RWPE2 (cell line): ENCODE results near the gene TRIM37.
"Not testable (repeated sequence)": the region's sequence is repeated elsewhere in the genome, so short reads cannot be mapped to it uniquely, and the experiment has no call there.

Experiments
- ATAC-seq: fragments of 200-7000 bp; cut with Tn5 transposase; 3 replicates; pipeline ENCODE4 v1.9.1; 2021; ENCODE audit warnings: low read depth
- DNase-seq: peaks from one replicate; pipeline ENCODE4 v3.0.0-alpha.2; 2020; ENCODE audit warnings: low spot score
- H3K27ac ChIP-seq: fragments of 450-650 bp; 2 replicates; pipeline ENCODE4 v1.5.1; 2017; ENCODE audit warnings: mild to moderate bottlenecking; ENCODE audit not compliant: poor library complexity, severe bottlenecking
- H3K27me3 ChIP-seq: fragments of 250-450 bp; sonication (Bioruptor Pico); 2 replicates; pipeline ENCODE4 v1.5.1; 2021; ENCODE audit warnings: mild to moderate bottlenecking, moderate library complexity; ENCODE audit not compliant: insufficient read depth, poor library complexity, severe bottlenecking
- H3K36me3 ChIP-seq: fragments of 250-450 bp; sonication (Bioruptor Pico); 2 replicates; pipeline ENCODE4 v1.5.1; 2020; ENCODE audit warnings: low read depth, mild to moderate bottlenecking, moderate library complexity
- H3K4me1 ChIP-seq: fragments of 250-450 bp; sonication (Bioruptor Pico); 2 replicates; pipeline ENCODE4 v1.5.1; 2021; ENCODE audit warnings: mild to moderate bottlenecking, moderate library complexity; ENCODE audit not compliant: insufficient read depth, poor library complexity, severe bottlenecking
- H3K4me3 ChIP-seq: fragments of 250-450 bp; sonication (Bioruptor Pico); 2 replicates; pipeline ENCODE4 v1.5.1; 2021; ENCODE audit warnings: mild to moderate bottlenecking, moderate library complexity; ENCODE audit not compliant: severe bottlenecking
- H3K9me3 ChIP-seq: fragments of 250-450 bp; sonication (Bioruptor Pico); 2 replicates; pipeline ENCODE4 v1.5.1; 2021; ENCODE audit warnings: mild to moderate bottlenecking, moderate library complexity; ENCODE audit not compliant: severe bottlenecking
- TF ChIP-seq, protein P1 (sequence below): fragments of 450-650 bp; IDR thresholded peaks from one replicate; pipeline ENCODE4 v1.5.1; 2017; ENCODE audit warnings: mild to moderate bottlenecking, moderate library complexity; ENCODE audit not compliant: poor library complexity, severe bottlenecking

TRIM37 gene

DNA sequence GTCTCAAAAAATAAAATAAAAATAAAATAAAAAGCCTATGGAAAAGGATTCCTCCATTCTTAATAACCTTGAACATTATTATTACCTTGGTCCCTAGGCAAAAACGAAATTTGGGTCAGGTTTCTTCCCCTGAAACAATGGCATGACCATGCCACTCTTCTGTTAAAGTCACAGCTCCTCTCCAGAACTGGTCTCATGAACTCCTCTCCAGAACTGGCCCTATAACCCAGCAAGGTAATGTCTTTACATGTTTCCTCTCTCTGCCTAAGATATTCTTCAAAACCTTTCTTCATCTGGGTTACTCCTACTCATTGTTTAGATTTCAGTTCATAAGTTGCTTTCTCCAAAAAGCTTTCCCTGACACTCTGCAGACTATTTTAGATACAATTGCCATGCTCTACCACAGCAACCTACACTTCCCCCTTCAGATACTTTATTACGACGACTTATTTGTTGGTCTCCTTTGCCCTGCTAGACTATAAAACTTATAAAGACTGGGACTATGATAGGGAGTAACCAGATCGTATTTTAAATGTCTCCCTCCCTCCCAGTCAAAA lies 13.5 kb downstream of the TRIM37 start:
- TF ChIP-seq, protein P1, sequence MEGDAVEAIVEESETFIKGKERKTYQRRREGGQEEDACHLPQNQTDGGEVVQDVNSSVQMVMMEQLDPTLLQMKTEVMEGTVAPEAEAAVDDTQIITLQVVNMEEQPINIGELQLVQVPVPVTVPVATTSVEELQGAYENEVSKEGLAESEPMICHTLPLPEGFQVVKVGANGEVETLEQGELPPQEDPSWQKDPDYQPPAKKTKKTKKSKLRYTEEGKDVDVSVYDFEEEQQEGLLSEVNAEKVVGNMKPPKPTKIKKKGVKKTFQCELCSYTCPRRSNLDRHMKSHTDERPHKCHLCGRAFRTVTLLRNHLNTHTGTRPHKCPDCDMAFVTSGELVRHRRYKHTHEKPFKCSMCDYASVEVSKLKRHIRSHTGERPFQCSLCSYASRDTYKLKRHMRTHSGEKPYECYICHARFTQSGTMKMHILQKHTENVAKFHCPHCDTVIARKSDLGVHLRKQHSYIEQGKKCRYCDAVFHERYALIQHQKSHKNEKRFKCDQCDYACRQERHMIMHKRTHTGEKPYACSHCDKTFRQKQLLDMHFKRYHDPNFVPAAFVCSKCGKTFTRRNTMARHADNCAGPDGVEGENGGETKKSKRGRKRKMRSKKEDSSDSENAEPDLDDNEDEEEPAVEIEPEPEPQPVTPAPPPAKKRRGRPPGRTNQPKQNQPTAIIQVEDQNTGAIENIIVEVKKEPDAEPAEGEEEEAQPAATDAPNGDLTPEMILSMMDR: no peak
- H3K36me3 ChIP-seq: peaks cover 48% of the 10 kb centered on the region
- DNase-seq (no peak), ATAC-seq (peak; percentile 28; the same call in 2 of the 3 replicates)
- no peak overlapping the region for H3K4me3 ChIP-seq
- peak overlapping the region; percentile 75 for H3K27ac ChIP-seq
- no peaks in the 10 kb centered on the region for H3K9me3 ChIP-seq
- peaks cover 27% of the 10 kb centered on the region for H3K4me1 ChIP-seq
- H3K27me3 ChIP-seq: no peaks in the 10 kb centered on the region

GRCh38 chr17:59090593-59090992 lies 16.1 kb downstream of the TRIM37 start:
- not testable (repeated sequence) for DNase-seq, ATAC-seq, H3K4me3 ChIP-seq, H3K27me3 ChIP-seq, H3K27ac ChIP-seq, H3K9me3 ChIP-seq
- Histone ChIP-seq H3K4me1 (peaks cover 22% of the 10 kb centered on the region), H3K36me3 (peaks cover 57% of the 10 kb centered on the region)

DNA sequence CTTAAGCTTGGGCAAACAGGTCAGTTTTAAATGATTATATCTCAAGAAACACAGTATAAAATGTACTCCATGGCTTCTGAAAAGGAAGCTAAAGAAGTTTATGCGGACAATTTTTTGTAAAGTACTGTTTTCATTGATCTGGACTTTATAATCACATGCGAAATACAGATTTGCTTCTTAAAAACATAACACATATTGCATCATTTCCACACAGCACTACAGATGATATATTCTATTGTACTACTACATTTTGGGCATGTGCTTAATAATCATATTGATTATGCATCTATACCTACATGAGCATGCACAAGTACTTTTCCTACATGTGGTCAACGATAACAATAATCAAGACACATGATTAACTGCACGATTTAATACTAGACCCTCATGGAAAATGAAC lies 22.5 kb downstream of the TRIM37 start:
- peaks cover 88% of the 10 kb centered on the region for H3K36me3 ChIP-seq
- H3K4me3 ChIP-seq: no peak overlapping the region
- H3K4me1 ChIP-seq: no peaks in the 10 kb centered on the region
- ATAC-seq (no peak), DNase-seq (no peak)
- TF ChIP-seq, protein P1: no peak
- no peak overlapping the region for H3K27ac ChIP-seq
- no peaks in the 10 kb centered on the region for H3K9me3 ChIP-seq
- H3K27me3 ChIP-seq: no peaks in the 10 kb centered on the region

DNA sequence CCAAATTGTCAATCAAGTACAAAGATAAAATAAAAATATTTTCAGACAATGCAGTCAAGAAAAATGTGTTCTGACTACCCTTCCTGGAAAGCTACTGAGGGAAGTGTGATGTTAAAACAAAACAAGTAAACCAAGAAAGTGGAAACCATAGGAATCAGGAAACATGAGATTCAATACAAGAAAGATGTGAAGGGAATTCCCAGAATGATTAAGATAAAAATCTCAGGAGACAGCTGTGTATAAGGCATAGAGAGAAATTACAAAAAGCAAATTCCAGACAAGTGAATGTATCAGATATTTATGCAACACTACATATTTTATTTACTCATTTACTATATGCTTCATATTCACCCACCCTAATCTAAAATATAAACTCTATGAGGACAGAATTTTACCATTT lies 32.2 kb downstream of the TRIM37 start:
- peak; percentile 70 for ATAC-seq
- H3K27me3 ChIP-seq: no peaks in the 10 kb centered on the region
- TF ChIP-seq, protein P1: no peak
- no peaks in the 10 kb centered on the region for H3K9me3 ChIP-seq
- H3K27ac ChIP-seq: peak overlapping the region; percentile 6
- peaks cover 5% of the 10 kb centered on the region for H3K4me1 ChIP-seq
- H3K36me3 ChIP-seq: peaks cover 89% of the 10 kb centered on the region
- H3K4me3 ChIP-seq: no peak overlapping the region
- no peak for DNase-seq

DNA sequence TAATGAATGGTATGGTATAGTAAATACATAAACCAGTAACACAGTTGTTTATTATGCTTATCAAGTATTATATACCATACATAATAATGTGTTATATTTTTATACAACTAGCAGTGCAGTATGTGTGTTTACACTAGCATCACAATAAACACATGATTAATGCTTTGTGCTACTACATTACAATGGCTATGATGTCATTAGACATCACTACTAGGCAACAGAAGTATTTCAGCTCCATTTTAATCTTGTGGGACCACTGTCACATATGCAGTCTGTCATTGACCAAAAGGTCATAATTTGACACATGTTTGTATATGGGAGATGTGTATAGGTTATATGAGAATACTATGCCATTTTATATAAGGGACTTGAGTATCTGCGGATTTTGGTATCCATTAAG lies 32.7 kb downstream of the TRIM37 start:
- peak overlapping the region; percentile 6 for H3K27ac ChIP-seq
- H3K9me3 ChIP-seq: no peaks in the 10 kb centered on the region
- peaks cover 89% of the 10 kb centered on the region for H3K36me3 ChIP-seq
- ATAC-seq (no peak), DNase-seq (no peak)
- no peaks in the 10 kb centered on the region for H3K27me3 ChIP-seq
- TF ChIP-seq, protein P1: no peak
- H3K4me3 ChIP-seq: no peak overlapping the region
- H3K4me1 ChIP-seq: peaks cover 5% of the 10 kb centered on the region
